Calu3 (cell line): ENCODE results near the gene OBSCN. TPM values are rescaled to one million over a fixed set of nuclear protein-coding genes. Genes with fewer than 3 reads are reported as not detected.
A peak's percentile ranks its signal among the peaks of the same experiment; 100 is the strongest.

ENCODE experiments used
- BruUV-seq: library from RNA; stranded (reverse); fragments of 400-500 nt; replicated peaks from 2 replicates; lab custom pipeline; 2021; lab: Mats Ljungman, UMichigan
- CTCF ChIA-PET: fragments of 300-600 bp; sonication (Branson Sonifier 250); formaldehyde crosslinking; loops from one replicate; lab custom pipeline; 2022; ENCODE audit warnings: antibody characterized with exemption; lab: Charles Lee
- DNase-seq: peaks from one replicate; pipeline ENCODE4 v3.0.0; 2022
- H3K27ac Mint-ChIP-seq: one replicate; pipeline ENCODE4 v1.8.0; 2022; ENCODE audit warnings: mixed read lengths; ENCODE audit not compliant: unreplicated experiment
- H3K27me3 Mint-ChIP-seq: one replicate; pipeline ENCODE4 v1.8.0; 2022; ENCODE audit warnings: mixed read lengths; ENCODE audit not compliant: unreplicated experiment
- H3K36me3 Mint-ChIP-seq: one replicate; pipeline ENCODE4 v1.8.0; 2022; ENCODE audit warnings: mild to moderate bottlenecking, moderate library complexity, mixed read lengths; ENCODE audit not compliant: insufficient read depth, unreplicated experiment
- H3K4me1 Mint-ChIP-seq: one replicate; pipeline ENCODE4 v1.8.0; 2022; ENCODE audit warnings: mild to moderate bottlenecking, low read depth, mixed read lengths; ENCODE audit not compliant: unreplicated experiment
- H3K4me3 Mint-ChIP-seq: one replicate; pipeline ENCODE4 v1.8.0; 2022; ENCODE audit warnings: mild to moderate bottlenecking, low read depth, moderate library complexity, mixed read lengths; ENCODE audit not compliant: unreplicated experiment
- H3K9me3 Mint-ChIP-seq: one replicate; pipeline ENCODE4 v1.8.0; 2022; ENCODE audit warnings: low read depth, mixed read lengths; ENCODE audit not compliant: unreplicated experiment
- intact Hi-C: fragments of 100-400 bp; cut with micrococcal nuclease; formaldehyde crosslinking; loops from one replicate; pipeline ENCODE4 v1.10.0; 2022; ENCODE audit not compliant: unreplicated experiment
- total RNA-seq: library from RNA; stranded (reverse); gene quantifications from 2 replicates; pipeline ENCODE4 v1.2.3, GENCODE V29; 2022
- TF ChIP-seq, protein P1 (sequence below): fragments of 200-600 bp; IDR thresholded peaks from one replicate; pipeline ENCODE4 v1.8.0; 2022; ENCODE audit warnings: antibody characterized with exemption; ENCODE audit not compliant: unreplicated experiment

OBSCN gene
- total RNA-seq, 1 experiment from 2014 or later: 19.5 TPM

- peak overlapping the region; percentile 27 for H3K27ac Mint-ChIP-seq
- DNase-seq: no peak
- peaks cover 46% of the 10 kb centered on the region for H3K4me1 Mint-ChIP-seq
- TF ChIP-seq, protein P1, sequence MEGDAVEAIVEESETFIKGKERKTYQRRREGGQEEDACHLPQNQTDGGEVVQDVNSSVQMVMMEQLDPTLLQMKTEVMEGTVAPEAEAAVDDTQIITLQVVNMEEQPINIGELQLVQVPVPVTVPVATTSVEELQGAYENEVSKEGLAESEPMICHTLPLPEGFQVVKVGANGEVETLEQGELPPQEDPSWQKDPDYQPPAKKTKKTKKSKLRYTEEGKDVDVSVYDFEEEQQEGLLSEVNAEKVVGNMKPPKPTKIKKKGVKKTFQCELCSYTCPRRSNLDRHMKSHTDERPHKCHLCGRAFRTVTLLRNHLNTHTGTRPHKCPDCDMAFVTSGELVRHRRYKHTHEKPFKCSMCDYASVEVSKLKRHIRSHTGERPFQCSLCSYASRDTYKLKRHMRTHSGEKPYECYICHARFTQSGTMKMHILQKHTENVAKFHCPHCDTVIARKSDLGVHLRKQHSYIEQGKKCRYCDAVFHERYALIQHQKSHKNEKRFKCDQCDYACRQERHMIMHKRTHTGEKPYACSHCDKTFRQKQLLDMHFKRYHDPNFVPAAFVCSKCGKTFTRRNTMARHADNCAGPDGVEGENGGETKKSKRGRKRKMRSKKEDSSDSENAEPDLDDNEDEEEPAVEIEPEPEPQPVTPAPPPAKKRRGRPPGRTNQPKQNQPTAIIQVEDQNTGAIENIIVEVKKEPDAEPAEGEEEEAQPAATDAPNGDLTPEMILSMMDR: no peak
- no peak overlapping the region for H3K4me3 Mint-ChIP-seq
- H3K9me3 Mint-ChIP-seq: no peaks in the 10 kb centered on the region
- intact Hi-C loops: no loop called here
- CTCF ChIA-PET: interaction anchor here (0.6 kb wide), 1 partner anchor 82 kb away, joined by 3 read pairs; no protein-coding TSS in a partner anchor
- H3K36me3 Mint-ChIP-seq: peaks cover 44% of the 10 kb centered on the region
- BruUV-seq: no TSS peak
- H3K27me3 Mint-ChIP-seq: no peaks in the 10 kb centered on the region
Observed at GRCh38 chr1:228413241-228414010, 205.6 kb downstream of the OBSCN start.

GRCh38 chr1:228414511-228415211 is 206.8 kb downstream of the OBSCN start:
- intact Hi-C loops: loop anchor here (5.0 kb wide), 1 partner anchor 43 kb away; a partner anchor contains a TSS
- Mint-ChIP-seq H3K4me1 (peaks cover 46% of the 10 kb centered on the region), H3K27me3 (no peaks in the 10 kb centered on the region), H3K9me3 (no peaks in the 10 kb centered on the region), H3K36me3 (peaks cover 44% of the 10 kb centered on the region), H3K4me3 (peak overlapping the region; percentile 73), H3K27ac (no peak overlapping the region)
- DNase-seq: no peak
- CTCF ChIA-PET: interaction anchor here (1.1 kb wide), 1 partner anchor 8 kb away, joined by 8 read pairs; the partner anchor contains the start of gene TRIM11
- TF ChIP-seq, protein P1: no peak
- BruUV-seq: no TSS peak

DNA sequence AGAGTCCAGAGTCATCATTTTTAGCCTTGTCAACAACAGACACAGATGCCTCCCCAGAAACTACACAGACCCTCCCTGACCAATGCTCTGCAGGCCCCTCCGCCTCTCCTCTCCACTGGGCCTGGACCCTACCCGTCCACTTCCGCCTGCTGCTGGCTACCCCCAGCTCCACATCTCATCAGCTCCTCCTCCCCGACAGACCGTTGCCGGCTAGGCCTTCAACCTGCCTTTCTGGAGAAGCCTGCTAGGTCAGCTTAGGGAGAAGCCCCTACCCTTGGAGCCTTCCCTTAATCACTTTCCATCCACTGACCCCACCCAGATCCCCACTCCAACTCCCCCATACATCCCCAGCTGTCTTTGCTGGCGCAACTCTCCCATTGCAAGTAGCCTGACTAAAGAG is 207.4 kb downstream of the OBSCN start:
- Mint-ChIP-seq H3K9me3 (no peaks in the 10 kb centered on the region), H3K36me3 (peaks cover 40% of the 10 kb centered on the region), H3K27me3 (no peaks in the 10 kb centered on the region), H3K4me3 (peak overlapping the region; percentile 73), H3K4me1 (peaks cover 40% of the 10 kb centered on the region), H3K27ac (no peak overlapping the region)
- TF ChIP-seq, protein P1: no peak
- CTCF ChIA-PET: interaction anchor here (1.1 kb wide), 1 partner anchor 9 kb away, joined by 8 read pairs; the partner anchor contains the start of gene TRIM11
- no TSS peak for BruUV-seq
- no peak for DNase-seq
- intact Hi-C loops: loop anchor here (5.0 kb wide), 1 partner anchor 42 kb away; a partner anchor contains a TSS

GRCh38 chr1:228415853-228416216 is 208.0 kb downstream of the OBSCN start:
- peaks cover 37% of the 10 kb centered on the region for H3K36me3 Mint-ChIP-seq
- CTCF ChIA-PET: no interaction called here
- no peaks in the 10 kb centered on the region for H3K9me3 Mint-ChIP-seq
- peaks cover 34% of the 10 kb centered on the region for H3K4me1 Mint-ChIP-seq
- no peaks in the 10 kb centered on the region for H3K27me3 Mint-ChIP-seq
- TF ChIP-seq, protein P1: no peak
- DNase-seq: no peak
- intact Hi-C loops: loop anchor here (5.0 kb wide), 1 partner anchor 41 kb away; a partner anchor contains a TSS
- no TSS peak for BruUV-seq
- H3K27ac Mint-ChIP-seq: peak overlapping the region; percentile 90
- H3K4me3 Mint-ChIP-seq: peak overlapping the region; percentile 73
